Neuronal stem cell (in vitro differentiated cells): ENCODE results near the gene KRT9.
A peak's percentile ranks its signal among the peaks of the same experiment; 100 is the strongest.

Source experiments
- DNase-seq: peaks from one replicate; pipeline ENCODE4 v3.0.0-alpha.2; 2013; ENCODE audit warnings: low spot score
- H2AFZ ChIP-seq: one replicate; pipeline ENCODE4 v1.6.1; 2013; ENCODE audit warnings: mild to moderate bottlenecking, low read length, inconsistent platforms
- H2AK5ac ChIP-seq: 2 replicates; pipeline ENCODE4 v1.6.1; 2013; ENCODE audit warnings: low read depth, mild to moderate bottlenecking, inconsistent platforms, low read length, moderate library complexity, mixed read lengths
- H2BK120ac ChIP-seq: 2 replicates; pipeline ENCODE4 v1.6.1; 2013; ENCODE audit warnings: low read depth, mild to moderate bottlenecking, inconsistent platforms, low read length, moderate library complexity, mixed read lengths
- H2BK12ac ChIP-seq: one replicate; pipeline ENCODE4 v1.6.1; 2013; ENCODE audit warnings: low read length, inconsistent platforms
- H2BK15ac ChIP-seq: 2 replicates; pipeline ENCODE4 v1.6.1; 2013; ENCODE audit warnings: mild to moderate bottlenecking, low read length, inconsistent platforms, mixed read lengths
- H2BK5ac ChIP-seq: one replicate; pipeline ENCODE4 v1.6.1; 2013; ENCODE audit warnings: inconsistent platforms, mild to moderate bottlenecking, low read length, moderate library complexity
- H3K14ac ChIP-seq: one replicate; pipeline ENCODE4 v1.6.1; 2013; ENCODE audit warnings: low read length, inconsistent platforms
- H3K18ac ChIP-seq: 2 replicates; pipeline ENCODE4 v1.6.1; 2013; ENCODE audit warnings: low read length, inconsistent platforms
- H3K23ac ChIP-seq: 2 replicates; pipeline ENCODE4 v1.6.1; 2013; ENCODE audit warnings: low read depth, mild to moderate bottlenecking, mixed read lengths, low read length, inconsistent platforms; ENCODE audit not compliant: poor library complexity
- H3K27ac ChIP-seq: replicated peaks from 3 replicates; pipeline ENCODE4 v1.5.1; 2013; ENCODE audit warnings: low read length, inconsistent platforms
- H3K27me3 ChIP-seq, 3 experiments: 2 replicates each; pipeline ENCODE4 v1.6.1; 2013; ENCODE audit warnings: low read length in 3 of 3, mild to moderate bottlenecking in 2 of 3, inconsistent platforms in 1 of 3, low read depth in 1 of 3, mixed read lengths in 1 of 3, moderate library complexity in 1 of 3; ENCODE audit not compliant: control insufficient read depth in 3 of 3, insufficient read depth in 3 of 3
- H3K36me3 ChIP-seq, 2 donors: replicated peaks in 1 of 2; 2 replicates each; pipeline ENCODE4 v1.6.1; 2013; ENCODE audit warnings: low read length in 2 of 2; ENCODE audit not compliant: control insufficient read depth in 2 of 2, insufficient read depth in 2 of 2
- H3K4ac ChIP-seq: 2 replicates; pipeline ENCODE4 v1.6.1; 2013; ENCODE audit warnings: inconsistent platforms, mild to moderate bottlenecking, low read length, moderate library complexity
- H3K4me1 ChIP-seq, 2 donors: 1 replicate in 1 of 2; 2 replicates in 1 of 2; pipeline ENCODE4 v1.6.1; 2013; ENCODE audit warnings: low read length in 2 of 2, low read depth in 1 of 2; ENCODE audit not compliant: control insufficient read depth in 2 of 2, insufficient read depth in 1 of 2
- H3K4me2 ChIP-seq: one replicate; pipeline ENCODE4 v1.6.1; 2013; ENCODE audit warnings: mild to moderate bottlenecking, low read length, inconsistent platforms; ENCODE audit not compliant: insufficient read depth, poor library complexity, severe bottlenecking
- H3K4me3 ChIP-seq, 2 donors: 2 replicates each; pipeline ENCODE4 v1.5.1; 2013; ENCODE audit warnings: low read length in 2 of 2, mild to moderate bottlenecking in 2 of 2, inconsistent platforms in 1 of 2, moderate library complexity in 1 of 2
- H3K79me1 ChIP-seq: one replicate; pipeline ENCODE4 v1.6.1; 2013; ENCODE audit warnings: low read depth, mild to moderate bottlenecking, inconsistent platforms, low read length, moderate library complexity
- H3K9ac ChIP-seq: one replicate; pipeline ENCODE4 v1.6.1; 2013; ENCODE audit warnings: mild to moderate bottlenecking, low read depth, low read length, inconsistent platforms; ENCODE audit not compliant: poor library complexity
- H3K9me3 ChIP-seq, 2 donors: replicated peaks in 1 of 2; 2 replicates each; pipeline versions ENCODE3 to v1.6.1; 2013; ENCODE audit warnings: low read length in 2 of 2, mild to moderate bottlenecking in 2 of 2, inconsistent platforms in 1 of 2, low read depth in 1 of 2, mixed read lengths in 1 of 2, moderate library complexity in 1 of 2; ENCODE audit not compliant: control insufficient read depth in 2 of 2, insufficient read depth in 1 of 2
- H4K8ac ChIP-seq: one replicate; pipeline ENCODE4 v1.6.1; 2013; ENCODE audit warnings: low read depth, mild to moderate bottlenecking, inconsistent platforms, low read length, moderate library complexity
- H4K91ac ChIP-seq: one replicate; pipeline ENCODE4 v1.6.1; 2013; ENCODE audit warnings: low read length, low read depth, mild to moderate bottlenecking, inconsistent platforms; ENCODE audit not compliant: poor library complexity
- WGBS, 2 donors: extraction: QIAGEN DNeasy Blood & Tissue Kit; methylation state at CpG; one replicate each; pipeline ENCODE4 v1.1.7; 2013; ENCODE audit warnings: missing lambda C conversion rate in 2 of 2, mixed read lengths in 1 of 2; ENCODE audit not compliant: insufficient read length in 2 of 2, insufficient replicate concordance in 1 of 2; ENCODE audit errors: extremely low coverage in 2 of 2; 5-methylcytosine and 5-hydroxymethylcytosine counted together

KRT9 gene

GRCh38 chr17:41546819-41547218, 25.0 kb downstream of the KRT9 start:
- Histone ChIP-seq H4K91ac (no peak overlapping the region), H3K27ac (no peak overlapping the region), H3K27me3 (peaks cover 0 to 3% (median 0%) of the 10 kb centered on the region in 3 experiments), H3K4me1 (peaks cover 2 to 19% of the 10 kb centered on the region in 2 donors), H3K36me3 (no peaks in the 10 kb centered on the region), H2AFZ (no peak overlapping the region), H2BK5ac (no peak overlapping the region), H2BK15ac (no peak overlapping the region), H2BK120ac (no peak overlapping the region), H3K14ac (no peak overlapping the region), H3K4me2 (no peak overlapping the region), H2BK12ac (no peak overlapping the region), H3K79me1 (no peaks in the 10 kb centered on the region), H3K23ac (no peak overlapping the region), H3K18ac (no peak overlapping the region), H3K9me3 (peaks cover 0 to 1% of the 10 kb centered on the region in 2 donors), H3K4me3 (no peak overlapping the region), H2AK5ac (peak overlapping the region; percentile 92), H3K9ac (no peak overlapping the region), H4K8ac (no peak overlapping the region), H3K4ac (no peak overlapping the region)
- no peak for DNase-seq
- no CpG with 5 or more reads among the region's 3 CpGs for WGBS, 2 donors

GRCh38 chr17:41545829-41546410, 25.9 kb downstream of the KRT9 start:
- Histone ChIP-seq H3K4me2 (no peak overlapping the region), H3K18ac (peak overlapping the region; percentile 57)

DNA sequence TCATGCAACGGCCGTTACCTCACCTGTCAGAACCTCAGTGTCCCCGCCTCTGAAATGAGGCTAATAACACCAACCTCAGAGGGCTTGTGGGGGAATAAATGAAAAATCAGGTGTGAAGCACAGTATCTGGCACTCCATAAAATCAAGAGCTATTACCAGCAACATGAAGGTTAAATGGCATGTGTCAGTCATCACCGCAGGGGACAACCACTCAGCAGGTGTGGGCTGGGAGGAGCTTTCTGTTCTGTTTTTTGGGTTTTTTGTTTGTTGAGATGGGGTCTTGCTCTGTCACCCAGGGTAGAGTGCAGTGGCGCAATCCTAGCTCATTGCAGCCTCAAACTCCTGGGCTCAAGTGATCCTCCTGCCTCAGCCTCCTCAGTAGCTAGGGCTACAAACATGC, 26.9 kb downstream of the KRT9 start:
- no peaks in the 10 kb centered on the region for H3K36me3 ChIP-seq
- no CpG with 5 or more reads among the region's 5 CpGs for WGBS, 2 donors
- no peak overlapping the region for H3K4me2 ChIP-seq
- H2BK5ac ChIP-seq: no peak overlapping the region
- no peak overlapping the region for H4K8ac ChIP-seq
- H3K23ac ChIP-seq: no peak overlapping the region
- H2BK12ac ChIP-seq: no peak overlapping the region
- H3K4ac ChIP-seq: no peak overlapping the region
- H3K27ac ChIP-seq: peak overlapping the region; percentile 58
- peaks cover 2 to 19% of the 10 kb centered on the region in 2 donors for H3K4me1 ChIP-seq
- no peak overlapping the region for H3K4me3 ChIP-seq
- no peak overlapping the region for H3K14ac ChIP-seq
- no peak overlapping the region for H2AK5ac ChIP-seq
- H2AFZ ChIP-seq: no peak overlapping the region
- no peak overlapping the region for H2BK120ac ChIP-seq
- no peak for DNase-seq
- peak overlapping the region; percentile 1 for H3K18ac ChIP-seq
- H4K91ac ChIP-seq: no peak overlapping the region
- peaks cover 0 to 2% of the 10 kb centered on the region in 2 donors for H3K9me3 ChIP-seq
- peaks cover 0 to 8% (median 0%) of the 10 kb centered on the region in 3 experiments for H3K27me3 ChIP-seq
- H2BK15ac ChIP-seq: no peak overlapping the region
- H3K9ac ChIP-seq: no peak overlapping the region
- no peaks in the 10 kb centered on the region for H3K79me1 ChIP-seq

More at GRCh38 chr17:41545829-41546410, 25.9 kb downstream of the KRT9 start:
- peak overlapping the region; percentile 13 for H2BK120ac ChIP-seq
- no peaks in the 10 kb centered on the region for H3K36me3 ChIP-seq
- peak overlapping the region; percentile 9 for H3K9ac ChIP-seq
- no peak overlapping the region for H3K4ac ChIP-seq
- H2AK5ac ChIP-seq: peak overlapping the region; percentile 28
- no peak overlapping the region for H4K8ac ChIP-seq
- H3K23ac ChIP-seq: peak overlapping the region; percentile 16
- no CpG with 5 or more reads among the region's 13 CpGs for WGBS, 2 donors
- no peak overlapping the region for H2AFZ ChIP-seq
- H2BK12ac ChIP-seq: no peak overlapping the region
- H3K4me3 ChIP-seq: no peak overlapping the region
- no peak overlapping the region for H3K27ac ChIP-seq
- peak overlapping the region; percentile 31 for H4K91ac ChIP-seq
- peak overlapping the region; percentile 80 for H2BK15ac ChIP-seq
- H3K4me1 ChIP-seq: peaks cover 2 to 19% of the 10 kb centered on the region in 2 donors
- H3K27me3 ChIP-seq: peaks cover 0 to 3% (median 0%) of the 10 kb centered on the region in 3 experiments
- no peak overlapping the region for H2BK5ac ChIP-seq
- no peak for DNase-seq
- peak overlapping the region; percentile 48 for H3K14ac ChIP-seq
- no peaks in the 10 kb centered on the region for H3K79me1 ChIP-seq
- H3K9me3 ChIP-seq: peaks cover 0 to 2% of the 10 kb centered on the region in 2 donors

DNA sequence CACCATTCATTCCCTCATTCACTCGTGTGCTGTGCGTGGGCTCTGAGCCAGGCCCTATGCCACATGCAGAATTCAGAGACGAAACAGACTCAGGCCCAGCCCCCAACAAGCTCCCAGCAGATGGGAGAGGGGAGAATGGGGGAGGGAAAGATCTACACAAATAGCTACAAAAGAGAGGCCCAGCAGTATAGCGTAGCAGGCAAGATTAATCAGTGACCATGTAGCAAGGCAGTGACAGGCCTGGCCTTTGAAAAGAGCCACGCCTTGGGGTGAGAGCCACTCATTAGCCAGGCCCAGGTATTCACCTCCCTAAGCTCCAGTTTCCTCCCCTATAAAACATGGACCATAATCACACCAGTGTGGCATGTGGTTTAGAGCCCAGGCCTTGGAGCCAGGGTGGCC, 27.4 kb downstream of the KRT9 start:
- Histone ChIP-seq H3K4me3 (no peak overlapping the region), H2BK5ac (no peak overlapping the region), H3K9ac (no peak overlapping the region), H3K4me1 (peaks cover 2 to 19% of the 10 kb centered on the region in 2 donors), H3K4ac (no peak overlapping the region), H4K91ac (no peak overlapping the region), H2BK120ac (no peak overlapping the region), H3K4me2 (no peak overlapping the region), H3K14ac (no peak overlapping the region), H2AK5ac (no peak overlapping the region), H3K27me3 (peaks cover 0 to 8% (median 0%) of the 10 kb centered on the region in 3 experiments), H3K23ac (no peak overlapping the region), H4K8ac (no peak overlapping the region), H3K36me3 (no peaks in the 10 kb centered on the region), H3K79me1 (no peaks in the 10 kb centered on the region), H3K18ac (peak overlapping the region; percentile 1), H2AFZ (no peak overlapping the region), H3K27ac (peak overlapping the region; percentile 58), H3K9me3 (peaks cover 0 to 2% of the 10 kb centered on the region in 2 donors), H2BK12ac (no peak overlapping the region), H2BK15ac (no peak overlapping the region)
- no CpG with 5 or more reads among the region's 5 CpGs for WGBS, 2 donors
- DNase-seq: no peak
